ENCODE measurements around the gene RECQL5.

DNA sequence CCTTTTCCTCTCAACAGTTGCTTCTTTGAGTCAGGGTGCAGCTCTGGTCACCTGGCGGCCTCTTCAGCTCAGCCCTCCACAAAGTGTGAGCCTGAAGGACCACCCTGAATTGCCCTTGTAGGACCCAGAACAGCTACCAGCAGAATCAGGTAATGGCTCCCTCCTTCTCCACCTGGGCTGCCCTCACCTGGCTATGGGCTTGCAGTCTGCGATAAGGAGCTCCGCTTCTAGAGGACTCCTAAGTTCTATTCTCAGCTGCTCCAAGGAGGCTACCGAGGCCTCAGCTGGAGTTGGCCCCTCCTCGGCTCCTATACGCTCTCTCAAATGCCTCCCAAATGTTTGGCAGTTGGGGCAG lies 20.3 kb downstream of the RECQL5 start:
- TF ChIP-seq ZSCAN5A (tag by site-specific recombination; IDR thresholded peaks at IDR 0.05): no peak
- TF ChIP-seq, protein P1, sequence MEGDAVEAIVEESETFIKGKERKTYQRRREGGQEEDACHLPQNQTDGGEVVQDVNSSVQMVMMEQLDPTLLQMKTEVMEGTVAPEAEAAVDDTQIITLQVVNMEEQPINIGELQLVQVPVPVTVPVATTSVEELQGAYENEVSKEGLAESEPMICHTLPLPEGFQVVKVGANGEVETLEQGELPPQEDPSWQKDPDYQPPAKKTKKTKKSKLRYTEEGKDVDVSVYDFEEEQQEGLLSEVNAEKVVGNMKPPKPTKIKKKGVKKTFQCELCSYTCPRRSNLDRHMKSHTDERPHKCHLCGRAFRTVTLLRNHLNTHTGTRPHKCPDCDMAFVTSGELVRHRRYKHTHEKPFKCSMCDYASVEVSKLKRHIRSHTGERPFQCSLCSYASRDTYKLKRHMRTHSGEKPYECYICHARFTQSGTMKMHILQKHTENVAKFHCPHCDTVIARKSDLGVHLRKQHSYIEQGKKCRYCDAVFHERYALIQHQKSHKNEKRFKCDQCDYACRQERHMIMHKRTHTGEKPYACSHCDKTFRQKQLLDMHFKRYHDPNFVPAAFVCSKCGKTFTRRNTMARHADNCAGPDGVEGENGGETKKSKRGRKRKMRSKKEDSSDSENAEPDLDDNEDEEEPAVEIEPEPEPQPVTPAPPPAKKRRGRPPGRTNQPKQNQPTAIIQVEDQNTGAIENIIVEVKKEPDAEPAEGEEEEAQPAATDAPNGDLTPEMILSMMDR (tag by site-specific recombination; IDR thresholded peaks at IDR 0.05): no peak
- TF ChIP-seq, protein P2, sequence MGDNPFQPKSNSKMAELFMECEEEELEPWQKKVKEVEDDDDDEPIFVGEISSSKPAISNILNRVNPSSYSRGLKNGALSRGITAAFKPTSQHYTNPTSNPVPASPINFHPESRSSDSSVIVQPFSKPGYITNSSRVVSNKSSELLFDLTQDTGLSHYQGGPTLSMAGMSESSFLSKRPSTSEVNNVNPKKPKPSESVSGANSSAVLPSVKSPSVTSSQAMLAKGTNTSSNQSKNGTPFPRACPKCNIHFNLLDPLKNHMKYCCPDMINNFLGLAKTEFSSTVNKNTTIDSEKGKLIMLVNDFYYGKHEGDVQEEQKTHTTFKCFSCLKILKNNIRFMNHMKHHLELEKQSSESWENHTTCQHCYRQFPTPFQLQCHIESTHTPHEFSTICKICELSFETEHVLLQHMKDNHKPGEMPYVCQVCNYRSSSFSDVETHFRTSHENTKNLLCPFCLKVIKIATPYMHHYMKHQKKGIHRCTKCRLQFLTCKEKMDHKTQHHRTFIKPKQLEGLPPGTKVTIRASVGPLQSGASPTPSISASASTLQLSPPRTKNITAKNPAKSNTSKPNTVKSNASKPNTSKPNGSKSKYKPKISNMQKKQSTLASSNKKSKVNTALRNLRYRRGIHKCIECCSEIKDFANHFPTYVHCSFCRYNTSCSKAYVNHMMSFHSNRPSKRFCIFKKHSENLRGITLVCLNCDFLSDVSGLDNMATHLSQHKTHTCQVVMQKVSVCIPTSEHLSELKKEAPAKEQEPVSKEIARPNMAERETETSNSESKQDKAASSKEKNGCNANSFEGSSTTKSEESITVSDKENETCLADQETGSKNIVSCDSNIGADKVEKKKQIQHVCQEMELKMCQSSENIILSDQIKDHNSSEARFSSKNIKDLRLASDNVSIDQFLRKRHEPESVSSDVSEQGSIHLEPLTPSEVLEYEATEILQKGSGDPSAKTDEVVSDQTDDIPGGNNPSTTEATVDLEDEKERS (tag by site-specific recombination; IDR thresholded peaks at IDR 0.05): no peak
- no peak for TF ChIP-seq ZNF202 (tag by site-specific recombination; IDR thresholded peaks at IDR 0.05; ENCODE audit: borderline replicate concordance)
- no peak for TF ChIP-seq SP2 (tag by site-specific recombination; IDR thresholded peaks at IDR 0.05)
- TF ChIP-seq ZNF266 (tag by site-specific recombination; IDR thresholded peaks at IDR 0.05; ENCODE audit: low read depth): no peak
- TF ChIP-seq ZBTB1 (tag by site-specific recombination; IDR thresholded peaks at IDR 0.05): no peak
- TF ChIP-seq, protein P3, sequence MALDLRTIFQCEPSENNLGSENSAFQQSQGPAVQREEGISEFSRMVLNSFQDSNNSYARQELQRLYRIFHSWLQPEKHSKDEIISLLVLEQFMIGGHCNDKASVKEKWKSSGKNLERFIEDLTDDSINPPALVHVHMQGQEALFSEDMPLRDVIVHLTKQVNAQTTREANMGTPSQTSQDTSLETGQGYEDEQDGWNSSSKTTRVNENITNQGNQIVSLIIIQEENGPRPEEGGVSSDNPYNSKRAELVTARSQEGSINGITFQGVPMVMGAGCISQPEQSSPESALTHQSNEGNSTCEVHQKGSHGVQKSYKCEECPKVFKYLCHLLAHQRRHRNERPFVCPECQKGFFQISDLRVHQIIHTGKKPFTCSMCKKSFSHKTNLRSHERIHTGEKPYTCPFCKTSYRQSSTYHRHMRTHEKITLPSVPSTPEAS (tag by site-specific recombination; IDR thresholded peaks at IDR 0.05): no peak
- TF ChIP-seq, protein P4, sequence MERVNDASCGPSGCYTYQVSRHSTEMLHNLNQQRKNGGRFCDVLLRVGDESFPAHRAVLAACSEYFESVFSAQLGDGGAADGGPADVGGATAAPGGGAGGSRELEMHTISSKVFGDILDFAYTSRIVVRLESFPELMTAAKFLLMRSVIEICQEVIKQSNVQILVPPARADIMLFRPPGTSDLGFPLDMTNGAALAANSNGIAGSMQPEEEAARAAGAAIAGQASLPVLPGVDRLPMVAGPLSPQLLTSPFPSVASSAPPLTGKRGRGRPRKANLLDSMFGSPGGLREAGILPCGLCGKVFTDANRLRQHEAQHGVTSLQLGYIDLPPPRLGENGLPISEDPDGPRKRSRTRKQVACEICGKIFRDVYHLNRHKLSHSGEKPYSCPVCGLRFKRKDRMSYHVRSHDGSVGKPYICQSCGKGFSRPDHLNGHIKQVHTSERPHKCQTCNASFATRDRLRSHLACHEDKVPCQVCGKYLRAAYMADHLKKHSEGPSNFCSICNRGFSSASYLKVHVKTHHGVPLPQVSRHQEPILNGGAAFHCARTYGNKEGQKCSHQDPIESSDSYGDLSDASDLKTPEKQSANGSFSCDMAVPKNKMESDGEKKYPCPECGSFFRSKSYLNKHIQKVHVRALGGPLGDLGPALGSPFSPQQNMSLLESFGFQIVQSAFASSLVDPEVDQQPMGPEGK (tag by site-specific recombination; IDR thresholded peaks at IDR 0.05): no peak
- TF ChIP-seq ZNF518A (tag by site-specific recombination; conservative IDR thresholded peaks at IDR 0.05; ENCODE audit: low read depth): no peak
- TF ChIP-seq, protein P5, sequence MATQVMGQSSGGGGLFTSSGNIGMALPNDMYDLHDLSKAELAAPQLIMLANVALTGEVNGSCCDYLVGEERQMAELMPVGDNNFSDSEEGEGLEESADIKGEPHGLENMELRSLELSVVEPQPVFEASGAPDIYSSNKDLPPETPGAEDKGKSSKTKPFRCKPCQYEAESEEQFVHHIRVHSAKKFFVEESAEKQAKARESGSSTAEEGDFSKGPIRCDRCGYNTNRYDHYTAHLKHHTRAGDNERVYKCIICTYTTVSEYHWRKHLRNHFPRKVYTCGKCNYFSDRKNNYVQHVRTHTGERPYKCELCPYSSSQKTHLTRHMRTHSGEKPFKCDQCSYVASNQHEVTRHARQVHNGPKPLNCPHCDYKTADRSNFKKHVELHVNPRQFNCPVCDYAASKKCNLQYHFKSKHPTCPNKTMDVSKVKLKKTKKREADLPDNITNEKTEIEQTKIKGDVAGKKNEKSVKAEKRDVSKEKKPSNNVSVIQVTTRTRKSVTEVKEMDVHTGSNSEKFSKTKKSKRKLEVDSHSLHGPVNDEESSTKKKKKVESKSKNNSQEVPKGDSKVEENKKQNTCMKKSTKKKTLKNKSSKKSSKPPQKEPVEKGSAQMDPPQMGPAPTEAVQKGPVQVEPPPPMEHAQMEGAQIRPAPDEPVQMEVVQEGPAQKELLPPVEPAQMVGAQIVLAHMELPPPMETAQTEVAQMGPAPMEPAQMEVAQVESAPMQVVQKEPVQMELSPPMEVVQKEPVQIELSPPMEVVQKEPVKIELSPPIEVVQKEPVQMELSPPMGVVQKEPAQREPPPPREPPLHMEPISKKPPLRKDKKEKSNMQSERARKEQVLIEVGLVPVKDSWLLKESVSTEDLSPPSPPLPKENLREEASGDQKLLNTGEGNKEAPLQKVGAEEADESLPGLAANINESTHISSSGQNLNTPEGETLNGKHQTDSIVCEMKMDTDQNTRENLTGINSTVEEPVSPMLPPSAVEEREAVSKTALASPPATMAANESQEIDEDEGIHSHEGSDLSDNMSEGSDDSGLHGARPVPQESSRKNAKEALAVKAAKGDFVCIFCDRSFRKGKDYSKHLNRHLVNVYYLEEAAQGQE (tag by site-specific recombination; IDR thresholded peaks at IDR 0.05): no peak
- TF ChIP-seq KLF16 (tag by site-specific recombination; IDR thresholded peaks at IDR 0.05): no peak
- TF ChIP-seq, protein P6, sequence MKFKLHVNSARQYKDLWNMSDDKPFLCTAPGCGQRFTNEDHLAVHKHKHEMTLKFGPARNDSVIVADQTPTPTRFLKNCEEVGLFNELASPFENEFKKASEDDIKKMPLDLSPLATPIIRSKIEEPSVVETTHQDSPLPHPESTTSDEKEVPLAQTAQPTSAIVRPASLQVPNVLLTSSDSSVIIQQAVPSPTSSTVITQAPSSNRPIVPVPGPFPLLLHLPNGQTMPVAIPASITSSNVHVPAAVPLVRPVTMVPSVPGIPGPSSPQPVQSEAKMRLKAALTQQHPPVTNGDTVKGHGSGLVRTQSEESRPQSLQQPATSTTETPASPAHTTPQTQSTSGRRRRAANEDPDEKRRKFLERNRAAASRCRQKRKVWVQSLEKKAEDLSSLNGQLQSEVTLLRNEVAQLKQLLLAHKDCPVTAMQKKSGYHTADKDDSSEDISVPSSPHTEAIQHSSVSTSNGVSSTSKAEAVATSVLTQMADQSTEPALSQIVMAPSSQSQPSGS (tag by site-specific recombination; IDR thresholded peaks at IDR 0.05; ENCODE audit: low read depth): no peak
